HG02759 (cell line): ENCODE data around the gene CATSPERE.
"Not testable (repeated sequence)": the region's sequence is repeated elsewhere in the genome, so short reads cannot be mapped to it uniquely, and the experiment has no call there.

Experiments
- ATAC-seq: cut with Tn5 transposase; IDR thresholded peaks from one replicate; pipeline ENCODE4 v1.9.1; 2021; ENCODE audit warnings: mild to moderate bottlenecking, moderate library complexity; ENCODE audit not compliant: unreplicated experiment

Gene CATSPERE

DNA sequence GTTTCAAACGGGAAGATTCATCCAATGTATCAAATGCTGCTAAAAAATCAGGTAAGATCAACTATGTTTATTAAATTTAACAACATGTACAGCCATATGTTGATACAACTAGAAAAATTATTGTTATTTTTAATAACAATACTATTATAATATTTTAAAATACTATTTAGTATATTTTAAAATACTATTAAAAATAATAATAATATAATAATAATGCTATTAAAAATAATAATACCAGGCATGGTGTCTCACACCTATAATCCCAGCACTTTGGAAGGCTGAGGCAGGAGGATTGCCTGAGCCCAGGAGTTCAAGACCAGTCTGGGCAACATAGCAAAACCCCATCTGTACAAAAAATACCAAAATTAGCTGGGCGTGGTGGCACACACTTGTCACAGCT is 54.6 kb downstream of the CATSPERE start:
- no peak for ATAC-seq

DNA sequence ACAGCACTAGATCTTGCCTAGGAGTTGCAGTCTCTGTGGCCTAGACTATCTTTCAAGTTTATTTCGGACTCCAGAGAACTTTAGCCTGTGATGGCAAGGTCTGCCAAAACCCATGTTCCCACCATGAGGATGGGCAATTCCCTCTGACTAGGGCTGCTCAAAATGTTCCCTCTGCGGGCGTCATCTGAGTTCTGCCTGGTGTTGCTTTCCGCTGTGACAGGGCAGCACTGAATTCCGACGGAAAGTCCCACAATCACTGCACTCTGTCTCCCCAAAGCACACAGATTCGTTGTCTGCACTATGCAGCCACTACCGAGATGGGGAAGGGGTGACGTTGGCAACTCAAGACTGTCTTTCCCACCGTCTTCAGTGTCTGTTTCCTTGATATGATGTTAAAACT is 75.2 kb downstream of the CATSPERE start:
- no peak for ATAC-seq

DNA sequence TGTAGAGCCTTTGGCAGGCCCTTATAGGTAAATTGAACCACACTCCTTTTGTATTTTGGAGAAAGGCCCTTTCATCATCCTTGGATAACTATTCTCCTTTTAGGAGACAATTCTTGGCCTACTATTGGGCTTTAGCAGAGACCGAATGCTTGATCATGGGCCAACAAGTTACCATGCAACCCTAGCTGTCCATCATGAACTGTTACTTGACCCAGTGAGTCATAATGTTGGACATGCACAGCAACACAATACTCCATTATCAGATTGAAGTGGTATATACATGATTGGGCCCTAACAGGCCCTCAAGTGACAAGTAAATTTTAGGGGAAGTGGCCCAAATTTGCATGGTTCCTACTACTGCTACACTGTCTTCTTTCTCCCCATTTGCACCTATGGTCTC is 84.4 kb downstream of the CATSPERE start:
- ATAC-seq, result no peak

DNA sequence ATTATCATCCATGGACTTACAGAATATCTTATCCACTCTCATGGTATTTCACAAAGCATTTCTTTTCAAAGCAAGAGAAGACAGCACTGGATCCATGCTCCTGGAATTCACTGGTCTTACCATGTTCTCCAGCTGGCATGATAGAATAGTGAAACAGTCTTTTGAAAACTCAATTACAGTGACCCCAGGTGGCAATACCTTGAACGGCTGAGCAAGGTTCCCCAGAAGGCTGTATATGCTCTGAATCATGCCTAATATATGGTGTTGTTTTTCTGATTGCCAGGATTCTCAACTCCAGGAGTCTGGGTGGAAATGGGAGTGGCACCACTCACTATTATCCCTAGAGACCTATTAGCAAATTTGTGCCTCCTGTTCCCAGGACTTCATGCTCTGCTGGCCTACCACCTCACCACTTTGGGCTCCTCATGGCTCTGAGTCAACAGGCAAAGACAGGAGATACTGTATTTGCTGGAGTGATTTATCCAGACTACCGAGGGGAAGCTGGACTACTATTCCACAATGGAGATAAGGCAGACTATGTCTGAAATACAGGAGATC is 87.6 kb downstream of the CATSPERE start:
- no peak for ATAC-seq

DNA sequence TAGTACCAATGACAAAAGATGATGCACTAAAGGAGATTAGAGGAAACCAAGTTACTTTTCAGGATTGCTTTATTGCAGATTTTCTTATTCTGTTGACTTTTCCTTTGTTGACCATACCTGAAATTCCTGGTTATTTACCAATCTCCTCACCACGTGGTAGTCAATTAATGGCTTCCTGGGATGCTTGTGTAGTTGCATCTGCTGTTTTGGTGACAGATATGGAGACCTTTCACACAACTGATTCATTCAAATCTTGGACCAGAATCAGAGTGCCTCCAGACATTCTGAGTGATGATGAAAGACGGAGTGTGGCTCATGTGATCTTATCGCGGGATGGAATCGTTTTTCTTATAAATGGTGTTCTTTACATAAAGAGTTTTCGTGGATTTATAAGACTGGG is 91.3 kb downstream of the CATSPERE start:
- no peak for ATAC-seq

DNA sequence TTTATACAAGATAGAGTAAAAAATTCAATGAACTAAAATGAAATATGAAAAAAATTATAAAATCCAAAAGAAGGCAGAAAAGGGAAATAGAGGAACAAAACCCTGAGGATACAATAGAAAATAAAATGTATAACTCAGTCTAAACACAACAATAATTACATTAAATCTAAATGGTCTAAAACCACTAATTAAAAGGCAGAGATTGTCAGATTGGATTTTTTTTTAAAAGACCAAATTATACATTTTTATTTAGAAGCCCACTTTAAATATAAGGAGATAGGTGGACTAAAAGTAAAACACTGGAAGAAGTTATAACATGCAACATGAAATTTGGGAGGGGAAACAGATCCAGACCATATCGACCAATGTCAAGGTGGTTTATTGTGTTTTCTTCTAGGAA is 95.2 kb downstream of the CATSPERE start:
- ATAC-seq, result no peak

DNA sequence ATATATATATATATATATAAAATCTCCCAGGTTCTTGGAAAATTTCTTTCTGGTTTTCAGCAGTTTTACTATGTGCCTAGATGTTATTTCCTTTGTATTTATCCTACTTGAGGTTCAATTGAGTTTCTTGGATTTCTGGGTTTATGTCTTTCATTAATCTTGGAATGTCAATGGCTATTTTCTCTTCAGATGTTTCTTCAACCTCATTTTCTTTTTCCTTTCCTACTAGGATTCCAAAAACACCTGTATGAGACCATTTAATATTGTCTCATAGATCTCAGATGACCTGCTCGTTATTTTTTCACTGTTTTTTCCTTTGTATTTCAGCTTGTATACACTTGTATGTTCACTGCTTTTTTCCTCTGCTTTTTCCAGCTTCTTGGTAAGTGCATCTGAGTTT is 96.5 kb downstream of the CATSPERE start:
- ATAC-seq, result no peak

DNA sequence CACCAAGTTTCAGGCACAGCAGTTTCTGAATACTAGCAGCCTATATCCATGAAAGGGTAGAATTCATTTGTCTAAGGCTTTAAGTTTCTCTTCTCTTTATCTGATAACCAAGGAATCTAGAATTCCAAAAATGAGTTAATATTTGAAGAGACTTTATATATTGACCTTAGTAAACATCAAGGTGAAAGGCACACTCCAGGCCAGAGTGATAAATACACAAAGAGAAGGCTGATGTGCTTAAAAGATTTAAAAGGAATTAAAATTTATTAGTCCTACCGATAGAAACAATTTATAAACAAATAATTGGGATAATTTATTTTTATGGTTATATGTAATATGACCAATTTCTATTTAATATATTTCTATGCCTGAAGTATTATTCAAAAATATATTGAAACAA is 98.5 kb downstream of the CATSPERE start:
- no peak for ATAC-seq

DNA sequence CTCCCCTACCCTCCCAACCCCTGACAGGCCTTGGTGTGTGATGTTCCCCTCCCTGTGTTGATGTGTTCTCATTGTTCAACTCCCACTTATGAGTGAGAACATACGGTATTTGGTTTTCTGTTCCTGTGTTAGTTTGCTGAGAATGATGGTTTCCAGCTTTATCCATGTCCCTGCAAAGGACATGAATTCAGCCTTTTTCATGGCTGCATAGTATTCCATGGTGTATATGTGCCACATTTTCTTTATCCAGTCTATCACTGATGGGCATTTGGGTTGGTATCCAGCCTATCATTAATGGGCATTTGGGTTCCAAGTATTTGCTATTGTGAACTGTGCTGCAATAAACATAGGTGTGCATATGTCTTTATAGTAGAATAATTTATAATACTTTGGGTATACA is 101.8 kb downstream of the CATSPERE start:
- ATAC-seq, result not testable (repeated sequence)

DNA sequence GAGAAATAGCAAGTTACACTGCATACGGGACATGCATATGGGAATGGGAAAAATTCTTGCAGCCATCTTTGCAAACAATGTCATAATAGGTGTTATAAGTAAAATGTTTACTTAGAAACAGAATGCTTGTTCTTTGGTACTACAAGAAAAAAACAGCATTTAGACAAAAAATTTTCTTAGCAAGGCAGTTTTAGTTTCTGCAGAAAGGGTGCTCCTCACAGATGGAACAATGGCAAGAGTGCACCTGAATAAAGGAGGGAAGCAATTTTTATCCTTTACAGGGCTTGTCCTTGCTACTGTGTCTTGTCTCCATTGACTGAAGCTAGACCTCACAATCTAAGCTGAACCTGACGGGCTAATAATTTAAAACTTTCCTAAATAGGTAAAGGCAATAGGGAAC is 112.7 kb downstream of the CATSPERE start:
- no peak for ATAC-seq

DNA sequence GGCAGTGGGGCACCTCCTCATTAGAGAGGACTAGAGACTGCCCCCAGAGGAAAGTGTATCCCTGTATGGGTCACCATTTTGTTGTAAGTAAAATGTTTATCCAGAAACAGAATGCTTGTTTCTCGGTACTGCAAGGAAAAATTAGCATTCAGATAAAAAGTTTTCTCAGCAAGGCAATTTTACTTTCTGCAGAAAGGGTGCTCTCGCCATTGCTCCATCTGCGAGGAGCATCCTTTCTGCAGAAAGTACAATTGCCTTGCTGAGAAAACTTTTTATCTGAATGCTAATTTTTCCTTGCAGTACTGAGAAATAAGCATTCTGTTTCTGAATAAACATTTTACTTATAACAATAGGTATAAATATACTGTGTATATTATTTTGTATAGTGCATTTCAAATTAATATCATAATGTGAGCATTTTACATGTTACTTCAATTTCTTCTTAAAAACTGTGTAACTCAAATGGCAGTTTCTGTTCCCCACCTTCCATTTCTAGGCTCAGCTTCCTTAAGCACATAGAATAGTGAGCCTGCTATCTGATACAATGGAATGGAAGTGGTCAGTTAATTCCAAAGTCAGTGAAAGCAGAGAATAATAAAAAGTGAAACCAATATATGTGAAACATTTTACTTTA is 115.3 kb downstream of the CATSPERE start:
- no peak for ATAC-seq

DNA sequence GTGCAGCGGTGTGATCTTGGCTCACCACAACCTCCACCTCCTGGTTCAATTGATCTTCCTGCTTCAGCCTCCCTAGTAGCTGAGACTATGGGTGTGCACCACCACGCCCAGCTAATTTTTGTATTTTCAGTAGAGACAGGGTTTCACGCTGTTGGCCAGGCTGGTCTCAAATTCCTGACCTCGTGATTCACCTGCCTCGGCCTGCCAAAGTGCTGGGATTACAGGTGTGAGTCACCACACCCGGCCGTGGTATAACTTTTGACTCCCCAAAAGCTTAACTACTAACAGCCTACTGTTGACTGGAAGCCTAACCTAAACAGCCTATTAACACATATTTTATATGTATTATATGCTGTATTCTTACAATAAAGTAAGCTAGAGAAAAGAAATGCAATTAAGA is 117.1 kb downstream of the CATSPERE start:
- ATAC-seq, result not testable (repeated sequence)

DNA sequence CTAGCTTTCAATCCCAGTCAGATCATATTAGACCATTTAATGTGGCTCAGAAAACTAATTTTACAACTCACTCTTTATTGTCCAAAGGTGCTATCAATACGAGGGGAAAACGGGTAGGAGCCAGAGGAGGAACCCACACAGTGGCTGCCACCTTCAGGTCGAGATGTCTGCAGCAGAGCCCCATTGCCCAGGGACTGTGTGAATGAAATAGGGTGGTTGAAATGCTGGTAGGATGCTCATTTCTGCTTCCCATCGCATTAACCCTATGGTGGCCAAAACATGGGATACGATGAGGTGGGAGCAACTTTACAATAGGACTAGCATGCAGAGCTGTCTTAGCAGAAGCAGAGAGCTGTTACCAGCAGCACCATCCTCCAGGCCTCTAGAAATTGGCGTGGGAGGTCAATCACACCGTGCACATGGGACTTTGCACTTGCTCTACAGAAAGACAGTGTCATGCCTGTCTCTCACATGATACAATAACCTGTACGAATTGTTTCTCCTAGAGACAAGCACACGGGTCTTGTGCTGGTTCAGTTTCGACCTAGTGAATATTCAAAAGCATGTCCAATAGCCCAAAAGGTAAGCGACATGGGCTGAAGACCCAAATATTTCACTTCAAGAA is 122.4 kb downstream of the CATSPERE start:
- no peak for ATAC-seq

DNA sequence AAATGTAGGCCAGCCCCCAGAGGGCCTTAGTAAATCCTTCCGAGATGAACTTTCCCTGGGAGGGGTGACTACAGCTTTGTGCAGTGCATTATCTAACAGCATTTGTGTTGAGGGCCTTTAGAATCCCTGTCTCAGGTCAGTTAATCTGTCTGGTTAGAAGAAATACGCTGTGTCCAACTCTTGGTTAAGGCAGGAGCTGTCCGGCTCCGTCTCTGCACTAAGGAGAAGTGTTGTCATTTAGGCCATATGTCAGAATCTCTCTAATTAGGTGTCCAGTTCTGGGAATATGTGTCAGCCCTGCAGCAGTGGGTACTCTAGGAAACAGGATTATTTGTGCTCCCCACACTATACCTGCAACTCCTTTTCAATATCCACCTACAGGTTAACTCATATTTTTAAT is 124.8 kb downstream of the CATSPERE start:
- no peak for ATAC-seq

DNA sequence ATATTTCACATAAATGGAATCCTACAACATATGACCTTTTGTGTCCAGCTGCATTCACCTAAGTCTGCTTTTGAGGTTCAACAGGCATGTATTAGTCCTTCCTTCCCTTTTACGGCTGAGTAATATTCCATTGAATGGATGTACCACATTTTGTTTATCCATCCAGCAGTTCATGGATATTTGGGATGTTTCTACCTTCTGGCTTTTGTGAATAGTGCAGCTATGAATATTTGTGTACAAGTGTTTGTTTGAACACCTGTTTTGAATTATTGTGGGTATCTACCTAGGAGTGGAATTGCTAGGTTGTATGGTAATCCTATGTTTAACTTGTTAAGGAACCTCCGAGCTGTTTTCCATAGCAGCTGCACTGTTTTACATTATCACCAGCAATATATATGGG is 129.6 kb downstream of the CATSPERE start:
- ATAC-seq, result no peak

DNA sequence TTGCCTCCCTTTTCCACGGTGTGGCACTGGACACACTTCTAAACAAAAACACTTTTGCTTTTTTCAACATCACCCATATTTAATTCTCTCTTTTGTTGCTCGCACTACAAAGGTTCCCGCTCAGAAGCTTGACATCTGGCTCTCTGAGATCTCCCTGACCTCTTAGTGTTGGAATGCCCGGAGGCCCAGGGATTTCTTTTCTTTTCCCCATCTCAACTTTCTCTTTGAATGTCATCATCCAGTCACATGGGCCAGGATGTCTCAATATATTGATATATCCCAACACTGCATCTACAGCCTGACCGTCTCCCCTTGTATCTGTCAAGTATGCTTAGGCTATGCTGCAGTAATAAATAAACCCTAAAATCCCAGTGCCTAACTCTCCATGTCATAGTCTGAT is 137.5 kb downstream of the CATSPERE start:
- ATAC-seq, result no peak

DNA sequence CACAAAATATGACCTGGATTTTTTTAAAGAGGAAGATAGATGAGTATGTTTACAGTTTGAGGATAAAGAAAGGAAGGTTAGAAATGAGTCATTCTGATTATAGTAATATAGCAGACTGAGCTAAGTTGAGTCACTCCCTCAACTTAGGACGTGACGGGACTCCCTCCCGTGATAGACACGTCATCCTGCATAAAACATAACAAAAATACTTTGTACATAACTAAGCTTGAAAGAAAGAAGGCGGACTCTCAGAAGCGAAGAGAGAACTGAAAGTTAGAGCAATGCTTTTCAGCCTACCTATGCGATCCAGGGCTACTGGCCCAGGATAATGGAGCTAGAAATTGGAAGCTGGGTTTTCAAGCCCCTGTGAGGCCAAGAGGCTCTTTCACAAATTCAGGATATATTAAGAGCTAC is 138.9 kb downstream of the CATSPERE start:
- ATAC-seq, result peak; percentile 96

DNA sequence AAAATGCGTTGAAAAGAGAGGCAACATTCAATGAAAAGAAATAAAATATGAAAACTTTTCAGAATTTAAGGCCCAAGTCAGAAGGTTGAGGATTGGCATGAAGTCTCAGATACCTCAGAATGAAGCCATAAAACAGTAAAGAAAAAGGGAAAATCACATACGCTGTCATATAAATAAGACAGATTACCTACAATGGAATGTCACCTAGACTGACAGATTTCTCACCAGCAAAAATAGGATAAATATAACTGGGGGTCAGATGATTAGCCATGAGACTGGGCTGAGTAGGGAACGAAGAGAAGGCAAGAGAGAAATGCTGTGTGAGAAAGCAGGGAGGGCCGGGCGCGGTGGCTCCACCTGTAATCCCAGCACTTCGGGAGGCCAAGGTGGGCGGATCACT is 140.3 kb downstream of the CATSPERE start:
- no peak for ATAC-seq

DNA sequence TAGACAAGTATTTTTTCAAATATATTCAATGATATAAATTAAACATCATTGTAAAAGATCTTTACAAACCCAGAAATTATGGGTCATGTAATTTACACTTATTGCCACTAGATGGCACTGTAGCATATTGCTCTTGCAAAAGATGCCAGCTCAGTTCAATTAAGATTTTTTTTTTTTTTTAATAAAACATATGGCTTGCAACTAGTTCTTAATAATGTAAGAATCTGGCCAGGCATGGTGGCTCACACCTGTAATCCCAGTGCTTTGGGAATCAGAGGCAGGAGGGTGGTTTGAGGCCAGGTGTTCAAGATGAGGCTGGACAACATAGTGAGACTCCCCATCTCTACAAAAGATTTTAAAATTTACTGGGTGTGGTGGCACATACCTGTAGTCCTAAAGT is 142.4 kb downstream of the CATSPERE start:
- ATAC-seq, result no peak

DNA sequence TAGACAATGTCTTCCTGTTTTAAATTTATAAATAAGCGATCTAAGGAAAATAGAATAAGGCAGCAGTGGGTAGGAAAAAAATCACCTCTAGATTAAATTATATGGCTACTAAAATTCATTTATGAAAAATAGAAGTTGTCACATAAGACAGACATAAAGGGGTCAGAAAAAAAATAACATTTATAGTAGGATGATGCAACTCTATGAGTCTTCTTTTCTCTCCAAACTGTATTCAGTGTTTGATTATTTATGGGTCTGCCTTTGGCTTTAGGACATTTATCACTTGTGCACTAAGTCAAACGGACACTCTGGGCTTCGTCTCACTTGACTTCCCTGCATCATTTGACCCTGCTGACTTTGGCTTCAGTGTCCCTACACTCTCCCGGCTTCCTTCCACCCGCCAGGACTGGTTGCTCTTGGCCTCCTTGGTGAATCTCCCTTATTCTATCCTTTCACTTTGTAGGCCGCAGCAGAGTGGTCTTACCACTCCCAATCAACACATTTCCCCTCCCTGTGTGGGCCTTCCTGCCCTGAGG is 144.8 kb downstream of the CATSPERE start:
- ATAC-seq, result no peak

DNA sequence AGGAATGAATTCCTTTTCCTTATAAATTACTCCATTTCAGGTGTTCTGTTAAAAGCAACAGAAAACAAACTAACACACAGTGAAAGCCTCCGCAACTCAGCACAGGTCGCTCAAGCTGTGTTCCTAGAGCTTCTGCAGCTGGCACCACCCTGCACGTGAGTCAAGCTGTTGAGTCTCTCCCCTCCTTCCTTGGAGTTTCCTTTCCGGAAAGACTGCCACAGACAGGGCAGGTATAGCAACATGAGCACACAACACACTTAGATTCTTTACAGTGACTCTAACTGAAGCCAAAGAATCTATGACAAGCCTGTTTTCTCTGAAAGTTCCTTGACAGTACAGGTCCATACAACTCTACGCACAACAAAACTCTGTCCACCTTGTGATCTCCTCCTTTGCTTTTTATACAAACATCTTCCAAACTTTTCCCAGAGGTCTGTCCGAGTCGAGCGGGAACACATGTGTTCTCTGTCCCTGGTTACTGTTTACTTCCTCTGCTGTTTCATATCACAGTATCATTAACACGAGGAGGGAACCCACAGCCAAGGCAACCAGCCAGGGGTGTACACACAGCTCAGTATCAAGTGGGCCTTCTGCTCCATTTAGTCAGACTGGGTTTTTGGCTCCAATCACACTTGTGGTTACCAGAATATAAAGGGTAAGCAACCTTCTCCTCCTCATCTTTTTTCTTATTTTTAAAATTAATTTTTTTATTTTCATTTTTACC is 153.2 kb downstream of the CATSPERE start:
- no peak for ATAC-seq

DNA sequence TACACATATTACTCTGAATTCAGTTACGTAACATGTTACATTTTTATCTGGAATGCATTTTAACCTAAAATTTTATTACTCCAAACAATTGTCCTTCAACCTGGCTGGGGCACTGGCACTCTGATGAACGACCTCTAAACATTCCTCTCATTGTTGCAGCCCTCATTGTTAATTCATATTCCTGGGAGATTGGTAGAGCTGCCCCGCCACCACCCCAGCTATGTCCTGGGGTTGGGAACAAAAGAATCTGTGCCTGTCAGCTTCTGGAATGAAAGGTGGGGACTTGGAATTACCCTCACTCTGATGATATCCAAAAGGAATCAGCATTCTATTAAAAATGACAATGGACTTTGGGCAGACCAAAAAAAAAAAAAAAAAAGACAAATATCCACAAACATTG is 153.8 kb downstream of the CATSPERE start:
- ATAC-seq, result no peak
